SHP77 (cell line): ENCODE results near the gene TTC16.
"Not testable (repeated sequence)": the region's sequence is repeated elsewhere in the genome, so short reads cannot be mapped to it uniquely, and the experiment has no call there.

Source experiments
- DNase-seq, 2 experiments: peaks; one replicate each; lab custom pipeline; 2025; lab: John Stamatoyannopoulos, UW

The TTC16 gene

DNA sequence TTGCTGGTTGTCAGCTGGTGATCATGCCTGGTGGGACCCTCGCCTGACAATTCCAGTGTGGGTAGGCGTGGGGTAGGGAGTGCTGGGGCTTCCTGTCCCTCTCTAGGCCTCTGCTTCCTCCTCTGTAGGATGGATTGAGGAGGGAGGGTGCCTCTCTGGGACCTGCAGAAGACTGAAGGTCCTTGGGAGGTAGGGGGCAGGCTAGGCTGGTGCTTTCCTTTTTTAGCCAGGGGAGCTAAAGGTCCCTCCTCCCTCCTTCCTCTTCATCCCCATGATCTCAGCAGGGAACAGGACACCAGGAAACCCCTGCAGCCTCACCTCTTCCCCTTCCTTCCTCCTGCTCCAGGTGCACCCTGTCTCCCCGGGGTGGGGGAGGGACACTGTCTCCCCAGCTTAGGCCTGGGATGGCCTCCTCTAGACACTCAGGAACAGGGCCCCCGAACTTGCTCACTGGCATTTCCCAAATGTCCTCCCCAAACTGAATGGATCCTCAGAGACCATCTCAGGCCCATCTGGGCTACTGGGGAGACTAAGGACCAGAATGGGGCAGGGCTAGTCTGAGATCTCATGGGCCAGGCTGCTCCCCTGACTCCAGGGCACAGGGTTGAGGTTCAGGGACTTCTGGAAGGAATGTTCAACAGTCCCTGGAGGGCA is 54.2 kb downstream of the TTC16 start:
- DNase-seq = no peak

DNA sequence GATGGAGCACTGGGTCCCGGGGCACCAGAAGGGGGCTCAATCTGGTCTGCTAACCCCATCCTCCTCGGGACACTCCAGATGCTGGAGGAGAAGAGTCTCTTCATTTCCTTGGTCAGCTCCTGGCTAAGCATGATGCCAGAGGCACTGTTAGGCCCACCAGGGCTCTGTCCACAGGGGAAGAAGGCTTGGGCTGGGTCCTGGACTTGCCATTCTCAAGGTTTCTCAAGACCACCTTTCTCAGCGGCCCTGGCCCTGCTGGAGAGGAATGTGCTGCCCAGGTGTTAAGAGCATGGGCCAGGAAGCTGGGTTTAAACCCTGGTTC is 54.7 kb downstream of the TTC16 start:
- no peak for DNase-seq

- DNase-seq = peak; percentile 94 to 95
Observed at GRCh38 chr9:127770905-127771569, 55.2 kb downstream of the TTC16 start.

GRCh38 chr9:127771570-127772189 is 55.8 kb downstream of the TTC16 start:
- no peak for DNase-seq

- DNase-seq = no peak
Observed at GRCh38 chr9:127772603-127773002, 56.7 kb downstream of the TTC16 start.

DNA sequence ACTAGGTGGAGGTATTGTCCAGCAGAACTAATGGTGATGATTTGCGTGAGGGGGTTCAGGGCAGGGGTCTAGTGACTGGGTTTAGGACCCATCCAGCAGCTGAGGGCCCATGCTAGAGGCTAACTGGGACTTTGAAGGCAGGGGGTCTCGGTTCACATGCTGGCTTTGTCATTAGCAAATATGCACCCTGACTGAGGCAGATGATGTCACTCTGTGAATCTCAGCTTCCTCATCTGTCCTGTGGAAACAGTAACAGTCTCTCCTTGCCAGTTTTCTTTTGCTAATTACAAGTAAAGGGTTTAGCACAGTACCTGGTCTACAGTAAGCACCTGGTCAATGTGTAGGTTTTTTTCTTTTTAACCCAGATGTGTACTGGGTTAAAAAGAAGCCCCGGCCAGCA is 57.4 kb downstream of the TTC16 start:
- no peak for DNase-seq

- DNase-seq = no peak
Observed at GRCh38 chr9:127773981-127774380, 58.1 kb downstream of the TTC16 start.

GRCh38 chr9:127776195-127776923 is 60.5 kb downstream of the TTC16 start:
- DNase-seq = no peak

DNA sequence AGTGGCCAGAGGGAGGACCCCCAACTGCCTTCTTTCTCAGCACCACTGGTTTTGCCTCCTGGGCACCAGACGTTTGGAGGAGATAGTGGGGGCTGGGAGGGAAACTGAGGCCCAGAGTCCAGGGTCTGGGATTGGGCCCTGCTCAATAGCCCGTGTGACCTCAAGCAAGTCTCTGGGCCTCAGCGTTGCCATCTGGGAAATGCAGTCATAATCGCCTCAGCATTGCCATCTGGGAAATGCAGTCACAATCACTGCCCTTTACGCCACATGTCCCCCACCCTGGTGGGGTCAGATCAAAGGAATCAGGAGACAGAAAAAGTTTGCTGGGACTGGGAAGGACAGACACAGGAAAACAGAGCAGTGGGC is 61.0 kb downstream of the TTC16 start:
- DNase-seq = no peak

- no peak for DNase-seq
Observed at GRCh38 chr9:127777368-127777980, 61.6 kb downstream of the TTC16 start.

DNA sequence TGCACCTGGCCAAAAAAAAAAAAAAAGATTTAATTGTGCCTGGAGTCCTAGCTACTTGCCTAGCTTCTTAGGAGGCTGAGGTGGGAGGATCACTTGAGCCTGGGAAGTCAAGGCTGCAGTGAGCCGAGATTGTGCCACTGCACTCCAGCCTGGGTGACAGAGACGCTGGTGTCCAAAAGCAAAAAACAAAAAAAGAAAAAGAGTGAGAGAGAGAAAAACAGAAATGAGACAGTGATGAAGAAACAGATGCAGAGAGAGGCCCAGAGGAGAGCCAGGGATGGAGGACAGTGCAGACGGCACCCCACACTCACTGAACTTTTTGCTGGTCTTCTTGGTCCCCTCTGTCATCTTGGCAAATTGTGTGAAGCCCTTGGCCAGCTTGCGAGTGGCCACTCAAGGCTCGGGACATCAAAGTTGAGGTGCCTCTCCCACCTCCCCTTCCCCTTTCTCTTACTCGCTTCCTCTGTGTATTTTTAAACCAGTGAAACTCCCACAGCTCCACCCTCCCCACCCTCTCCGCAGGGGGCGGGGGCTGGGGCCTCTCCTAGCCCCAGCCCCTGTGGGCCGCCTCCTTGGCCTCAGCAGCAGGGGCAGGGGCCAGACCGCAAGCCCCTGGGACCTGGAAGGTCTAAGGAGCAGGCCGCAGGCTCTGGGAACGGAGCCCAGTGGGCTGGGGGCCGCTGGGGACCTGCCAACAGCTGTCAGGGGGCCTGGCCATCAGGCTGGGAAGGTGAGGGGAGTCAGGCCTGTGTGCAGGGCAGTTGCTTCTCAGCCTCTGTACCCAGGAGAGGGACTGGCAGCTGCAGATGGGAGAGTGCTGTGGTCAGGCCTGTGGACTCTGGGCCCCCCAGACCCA is 62.6 kb downstream of the TTC16 start, which contains the start of gene SH2D3C:
Gene SH2D3C, minus strand, starts transcription at position 387 of the 856 bp plus-strand sequence. Its CDS starts 39 bp downstream, at position 348.
- DNase-seq = no peak

GRCh38 chr9:127779136-127779981 is 63.5 kb downstream of the TTC16 start:
- peak in 1 of 2 experiments; percentile 40 for DNase-seq

- DNase-seq = no peak
Observed at GRCh38 chr9:127780126-127780885, 64.4 kb downstream of the TTC16 start.

- not testable (repeated sequence) for DNase-seq
Observed at GRCh38 chr9:127780909-127781308, 65.0 kb downstream of the TTC16 start.
